HFFc6 (cell line): ENCODE data around the gene MYBL2. TPM values are rescaled to one million over a fixed set of nuclear protein-coding genes. Genes with fewer than 3 reads are reported as not detected.
"Not testable (repeated sequence)": the region's sequence is repeated elsewhere in the genome, so short reads cannot be mapped to it uniquely, and the experiment has no call there.

ENCODE experiments used
- DNase-seq: peaks from one replicate; pipeline ENCODE4 v3.0.0-alpha.2; 2018
- H3K27ac Mint-ChIP-seq: 2 replicates; pipeline ENCODE4 v1.8.0; 2020; ENCODE audit warnings: mild to moderate bottlenecking, mixed read lengths
- H3K27me3 Mint-ChIP-seq: 2 replicates; pipeline ENCODE4 v1.8.0; 2021; ENCODE audit warnings: mild to moderate bottlenecking, moderate library complexity, mixed read lengths; ENCODE audit not compliant: insufficient read depth
- H3K36me3 Mint-ChIP-seq: 2 replicates; pipeline ENCODE4 v1.8.0; 2021; ENCODE audit warnings: low read depth, mixed read lengths
- H3K4me1 Mint-ChIP-seq: 2 replicates; pipeline ENCODE4 v1.8.0; 2020; ENCODE audit warnings: low read depth, mixed read lengths
- H3K4me3 Mint-ChIP-seq: 2 replicates; pipeline ENCODE4 v1.8.0; 2020; ENCODE audit warnings: mild to moderate bottlenecking, moderate library complexity, mixed read lengths
- H3K9me3 Mint-ChIP-seq: 2 replicates; pipeline ENCODE4 v1.8.0; 2020; ENCODE audit warnings: mild to moderate bottlenecking, mixed read lengths
- CTCF ChIP-seq: fragments of 200-600 bp; sonication (generic); IDR thresholded peaks from 2 replicates; pipeline ENCODE4 v1.5.0; 2021; ENCODE audit warnings: antibody characterized with exemption, mild to moderate bottlenecking
- total RNA-seq, 6 experiments: library from RNA; stranded (reverse); fragmentation: NEBNext Ultra II Directional; extraction: Animal tissue kit (Norgen Biotek cat#: 25700); gene quantifications; 2 replicates in 1 of 6; 3 replicates in 5 of 6; pipeline ENCODE4 v1.2.3, GENCODE V29; 2021

Gene MYBL2
- total RNA-seq, 6 experiments from 2014 or later = 8.9 to 20.4 (median 20.1) TPM

GRCh38 chr20:43752561-43753301, 85.8 kb downstream of the MYBL2 start:
- Mint-ChIP-seq H3K4me3 (peak overlapping the region; percentile 45; the same call in 1 of the 2 replicates), H3K9me3 (no peaks in the 10 kb centered on the region; the same call in 1 of the 2 replicates), H3K27ac (peak overlapping the region; percentile 83), H3K36me3 (peaks cover 10% of the 10 kb centered on the region), H3K4me1 (peaks cover 76% of the 10 kb centered on the region), H3K27me3 (no peaks in the 10 kb centered on the region; the same call in 1 of the 2 replicates)
- DNase-seq = peak; percentile 90
- TF ChIP-seq CTCF = no peak

GRCh38 chr20:43755390-43755789, 88.5 kb downstream of the MYBL2 start:
- Mint-ChIP-seq H3K4me1 (peaks cover 70% of the 10 kb centered on the region), H3K27ac (peak overlapping the region; percentile 97), H3K9me3 (no peaks in the 10 kb centered on the region; the same call in 1 of the 2 replicates), H3K36me3 (peaks cover 16% of the 10 kb centered on the region), H3K4me3 (peak overlapping the region; percentile 72), H3K27me3 (peaks cover 1% of the 10 kb centered on the region)
- no peak for TF ChIP-seq CTCF
- DNase-seq = peak; percentile 90

GRCh38 chr20:43755851-43756250, 88.9 kb downstream of the MYBL2 start:
- H3K27ac Mint-ChIP-seq = peak overlapping the region; percentile 97
- H3K27me3 Mint-ChIP-seq = peaks cover 1% of the 10 kb centered on the region
- TF ChIP-seq CTCF = no peak
- peak overlapping the region; percentile 72 for H3K4me3 Mint-ChIP-seq
- H3K36me3 Mint-ChIP-seq = peaks cover 16% of the 10 kb centered on the region
- H3K4me1 Mint-ChIP-seq = peaks cover 66% of the 10 kb centered on the region
- DNase-seq = peak; percentile 93
- no peaks in the 10 kb centered on the region; the same call in 1 of the 2 replicates for H3K9me3 Mint-ChIP-seq

- H3K4me1 Mint-ChIP-seq = peaks cover 45% of the 10 kb centered on the region
- DNase-seq, H3K27ac Mint-ChIP-seq: not testable (repeated sequence)
Measured at GRCh38 chr20:43757888-43758287, 91.0 kb downstream of the MYBL2 start.

GRCh38 chr20:43761386-43762340, 94.7 kb downstream of the MYBL2 start:
- no peak for TF ChIP-seq CTCF
- DNase-seq = no peak
- Mint-ChIP-seq H3K9me3 (no peaks in the 10 kb centered on the region), H3K4me3 (no peak overlapping the region), H3K4me1 (peaks cover 16% of the 10 kb centered on the region), H3K27me3 (peaks cover 4% of the 10 kb centered on the region; the same call in 1 of the 2 replicates), H3K36me3 (peaks cover 5% of the 10 kb centered on the region; the same call in 1 of the 2 replicates), H3K27ac (no peak overlapping the region)

More at GRCh38 chr20:43757888-43758287, 91.0 kb downstream of the MYBL2 start:
- H3K9me3 Mint-ChIP-seq, H3K27me3 Mint-ChIP-seq, H3K4me3 Mint-ChIP-seq: not testable (repeated sequence)
- H3K36me3 Mint-ChIP-seq = peaks cover 16% of the 10 kb centered on the region
